Stomach (tissue), 4 donors: ENCODE measurements around the gene PHACTR4.
A peak's percentile ranks its signal among the peaks of the same experiment; 100 is the strongest.

Experiments used
- CTCF ChIP-seq, 7 experiments: fragments of 450-650 bp in 4 of 7; fragments of 200-600 bp in 3 of 7; sonication (generic) in 3 of 7; IDR thresholded peaks; one replicate each; pipeline ENCODE4 v1.5.1; 2016 to 2019; ENCODE audit warnings: antibody characterized with exemption in 7 of 7, control low read depth in 2 of 7, mild to moderate bottlenecking in 1 of 7
- POLR2A ChIP-seq, 4 donors: fragments of 450-650 bp; IDR thresholded peaks; one replicate each; pipeline ENCODE4 v1.6.1; 2016; ENCODE audit warnings: antibody characterized with exemption in 4 of 4, control low read depth in 2 of 4, mild to moderate bottlenecking in 1 of 4, moderate library complexity in 1 of 4
- POLR2AphosphoS5 ChIP-seq, 3 donors: sonication (generic); formaldehyde crosslinking; IDR thresholded peaks; one replicate each; pipeline ENCODE4 v1.6.1; 2016; ENCODE audit warnings: antibody characterized with exemption in 3 of 3

GRCh38 chr1:28392027-28392652 lies 22.6 kb downstream of the PHACTR4 start:
- TF ChIP-seq CTCF (IDR thresholded peaks at IDR 0.05) (no peak), POLR2A (IDR thresholded peaks at IDR 0.05) (no peak), POLR2AphosphoS5 (IDR thresholded peaks at IDR 0.05) (peak in 1 of 3 donors; percentile 17)
